ENCODE results near the gene UTP4.
A peak's percentile ranks its signal among the peaks of the same experiment; 100 is the strongest.

Gene UTP4

DNA sequence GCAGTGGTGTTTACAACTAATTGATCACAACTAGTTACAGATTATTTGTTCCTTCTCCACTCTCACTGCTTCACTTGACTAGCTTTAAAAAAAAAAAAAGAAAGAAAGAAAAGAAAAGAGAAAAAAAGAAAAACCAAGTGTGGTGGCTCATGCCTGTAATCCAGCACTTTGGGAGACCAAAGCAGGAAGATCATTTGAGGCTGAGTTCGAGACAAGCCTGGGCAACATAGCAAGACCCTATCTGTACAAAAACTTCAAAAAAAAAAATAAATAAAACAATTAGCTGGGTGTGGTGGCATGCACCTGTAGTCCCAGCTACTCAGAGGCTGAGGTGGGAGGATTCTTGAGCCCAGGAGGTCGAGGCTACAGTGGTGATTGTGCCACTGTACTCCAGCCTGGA, 58.7 kb downstream of the UTP4 start:
- no peak overlapping the region for H3K27ac ChIP-seq
- TF ChIP-seq, protein P1, sequence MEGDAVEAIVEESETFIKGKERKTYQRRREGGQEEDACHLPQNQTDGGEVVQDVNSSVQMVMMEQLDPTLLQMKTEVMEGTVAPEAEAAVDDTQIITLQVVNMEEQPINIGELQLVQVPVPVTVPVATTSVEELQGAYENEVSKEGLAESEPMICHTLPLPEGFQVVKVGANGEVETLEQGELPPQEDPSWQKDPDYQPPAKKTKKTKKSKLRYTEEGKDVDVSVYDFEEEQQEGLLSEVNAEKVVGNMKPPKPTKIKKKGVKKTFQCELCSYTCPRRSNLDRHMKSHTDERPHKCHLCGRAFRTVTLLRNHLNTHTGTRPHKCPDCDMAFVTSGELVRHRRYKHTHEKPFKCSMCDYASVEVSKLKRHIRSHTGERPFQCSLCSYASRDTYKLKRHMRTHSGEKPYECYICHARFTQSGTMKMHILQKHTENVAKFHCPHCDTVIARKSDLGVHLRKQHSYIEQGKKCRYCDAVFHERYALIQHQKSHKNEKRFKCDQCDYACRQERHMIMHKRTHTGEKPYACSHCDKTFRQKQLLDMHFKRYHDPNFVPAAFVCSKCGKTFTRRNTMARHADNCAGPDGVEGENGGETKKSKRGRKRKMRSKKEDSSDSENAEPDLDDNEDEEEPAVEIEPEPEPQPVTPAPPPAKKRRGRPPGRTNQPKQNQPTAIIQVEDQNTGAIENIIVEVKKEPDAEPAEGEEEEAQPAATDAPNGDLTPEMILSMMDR (conservative IDR thresholded peaks at IDR 0.05): no peak
- TF ChIP-seq ZFX (IDR thresholded peaks at IDR 0.05): no peak

DNA sequence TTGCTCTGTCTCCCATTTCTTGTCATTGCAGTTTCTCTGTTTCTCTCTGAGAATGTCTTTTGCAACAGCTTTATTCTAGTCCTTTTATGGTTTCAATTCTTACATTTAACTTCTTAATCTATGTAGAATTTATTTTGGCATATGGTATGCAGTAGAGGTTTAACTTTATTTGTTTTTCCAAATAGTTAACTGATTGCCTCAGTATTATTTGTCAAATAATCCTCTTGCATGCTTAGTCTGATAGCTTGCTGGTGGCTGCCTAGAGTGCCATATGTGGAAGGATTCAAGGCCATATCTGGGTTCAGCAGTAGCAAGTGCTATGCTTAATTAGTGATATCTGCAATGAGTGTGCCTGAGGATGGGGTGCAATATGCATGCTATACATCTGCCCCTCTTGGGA, 61.4 kb downstream of the UTP4 start:
- no peak for TF ChIP-seq ZFX (IDR thresholded peaks at IDR 0.05)
- H3K27ac ChIP-seq: no peak overlapping the region

DNA sequence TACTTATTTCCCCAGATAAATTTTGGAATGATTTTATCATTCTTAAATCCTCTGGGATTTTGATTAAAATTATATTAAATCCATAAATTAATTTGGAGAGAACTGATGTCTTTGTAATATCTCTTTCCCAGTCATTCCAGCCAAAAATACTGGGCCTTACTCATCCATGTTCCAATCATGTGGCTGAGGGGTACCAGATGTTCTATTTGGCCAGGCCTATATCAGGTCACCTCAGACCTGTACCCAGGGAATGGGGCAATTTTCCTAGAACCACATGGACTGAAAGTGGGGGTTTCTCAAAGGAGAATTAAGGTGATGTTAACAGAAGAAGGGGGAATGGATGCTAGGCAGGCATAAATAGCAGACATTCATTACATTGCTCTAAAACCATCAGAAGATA, 62.0 kb downstream of the UTP4 start:
- TF ChIP-seq ZFX (IDR thresholded peaks at IDR 0.05): no peak
- TF ChIP-seq, protein P1 (conservative IDR thresholded peaks at IDR 0.05): no peak
- H3K27ac ChIP-seq: no peak overlapping the region

DNA sequence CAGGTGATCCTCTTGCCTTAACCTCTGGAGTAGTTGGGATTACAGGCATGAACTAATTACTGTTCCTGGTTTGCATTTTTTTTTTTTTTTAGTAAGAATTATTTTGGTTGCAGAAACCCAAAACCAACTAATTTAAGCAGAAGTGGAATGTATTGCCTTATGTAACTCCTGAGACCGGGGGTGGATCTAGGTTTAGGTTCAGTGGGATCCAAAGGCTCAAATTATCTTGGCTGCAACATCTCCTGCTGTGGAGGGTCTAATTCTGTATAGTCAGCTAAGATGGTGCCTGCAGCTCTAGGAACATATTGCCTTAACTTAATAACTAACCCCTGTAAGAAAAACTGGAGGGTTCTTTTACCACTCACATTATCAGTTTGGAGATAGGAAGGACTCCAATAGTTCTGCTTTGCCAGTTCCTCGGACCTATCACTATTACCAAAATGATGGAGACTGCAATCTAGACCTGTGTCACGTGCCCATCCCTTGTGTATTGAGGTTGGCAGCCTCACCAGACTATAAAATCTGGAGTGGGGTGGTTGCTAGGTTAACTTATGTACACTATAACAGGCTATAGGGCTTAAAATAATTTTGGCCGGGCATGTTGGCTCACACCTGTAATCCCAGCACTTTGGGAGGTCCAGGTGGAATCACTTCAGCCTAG, 63.0 kb downstream of the UTP4 start:
- 0 out of 2 replicates have a peak overlapping the region, but pooled peaks have one; percentile 16 for H3K27ac ChIP-seq
- TF ChIP-seq, protein P1 (conservative IDR thresholded peaks at IDR 0.05): no peak
- no peak for TF ChIP-seq ZFX (IDR thresholded peaks at IDR 0.05)

DNA sequence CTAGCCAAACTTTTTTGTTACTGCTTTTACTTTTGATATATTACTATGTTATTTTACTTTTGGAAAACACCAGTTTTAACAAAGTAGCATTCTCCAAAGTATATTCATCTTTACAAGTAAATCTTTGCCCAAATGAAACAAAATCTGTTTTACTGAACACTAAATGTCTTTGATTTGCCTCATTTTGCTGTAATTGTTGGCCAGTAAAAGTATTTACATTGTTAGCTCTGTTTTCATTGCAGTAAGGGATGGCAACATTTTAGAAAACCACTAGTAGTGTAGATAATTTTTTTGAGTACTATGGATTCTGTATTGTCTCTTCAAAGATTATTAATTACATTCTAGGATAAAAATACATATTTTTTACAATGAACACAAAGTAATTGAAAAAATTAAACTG, 65.1 kb downstream of the UTP4 start:
- H3K27ac ChIP-seq: no peak overlapping the region

DNA sequence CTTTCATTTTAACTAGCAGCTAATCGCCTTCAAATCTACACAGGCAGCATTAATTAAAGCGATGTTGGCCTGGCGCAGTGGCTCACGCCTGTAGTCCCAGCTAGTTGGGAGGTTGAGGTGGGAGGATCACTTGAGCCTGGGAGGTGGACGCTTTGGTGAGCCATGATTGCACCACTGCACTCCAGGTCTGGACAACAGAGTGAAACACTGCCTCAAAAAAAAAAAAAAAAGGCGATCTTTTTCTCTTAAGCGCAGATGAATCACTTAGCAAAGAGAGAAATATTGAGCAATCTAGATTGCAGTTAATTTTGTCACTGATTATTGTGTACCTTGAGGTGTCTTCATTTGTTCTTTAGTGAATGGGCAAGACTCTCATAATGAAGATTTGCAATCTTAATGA, 66.9 kb downstream of the UTP4 start:
- TF ChIP-seq, protein P1 (conservative IDR thresholded peaks at IDR 0.05): no peak
- no peak for TF ChIP-seq ZFX (IDR thresholded peaks at IDR 0.05)
- H3K27ac ChIP-seq: no peak overlapping the region

More for the DNA sequence above, 65.1 kb downstream of the UTP4 start:
- TF ChIP-seq, protein P1 (conservative IDR thresholded peaks at IDR 0.05): no peak
- no peak for TF ChIP-seq ZFX (IDR thresholded peaks at IDR 0.05)

DNA sequence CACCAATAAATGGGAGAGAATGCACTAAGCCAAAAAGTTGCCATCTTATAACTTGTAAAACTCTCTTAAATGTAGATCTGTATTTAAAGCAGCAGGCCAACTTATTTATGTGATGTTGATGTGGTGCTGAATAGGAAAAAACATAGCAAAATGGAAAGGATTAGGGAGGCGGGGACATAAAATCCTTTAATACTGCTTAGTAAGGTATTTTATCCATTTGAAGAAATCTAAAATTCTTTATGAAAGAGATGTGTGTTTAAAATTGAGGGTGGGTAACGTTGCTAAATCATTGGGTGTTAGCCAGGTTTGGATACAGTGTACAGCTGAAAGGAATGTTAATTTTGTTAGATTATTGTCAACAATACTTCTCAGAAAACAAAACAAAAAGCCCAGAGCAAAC, 68.8 kb downstream of the UTP4 start:
- H3K27ac ChIP-seq: no peak overlapping the region
- TF ChIP-seq, protein P1 (conservative IDR thresholded peaks at IDR 0.05): no peak
- TF ChIP-seq ZFX (IDR thresholded peaks at IDR 0.05): no peak

DNA sequence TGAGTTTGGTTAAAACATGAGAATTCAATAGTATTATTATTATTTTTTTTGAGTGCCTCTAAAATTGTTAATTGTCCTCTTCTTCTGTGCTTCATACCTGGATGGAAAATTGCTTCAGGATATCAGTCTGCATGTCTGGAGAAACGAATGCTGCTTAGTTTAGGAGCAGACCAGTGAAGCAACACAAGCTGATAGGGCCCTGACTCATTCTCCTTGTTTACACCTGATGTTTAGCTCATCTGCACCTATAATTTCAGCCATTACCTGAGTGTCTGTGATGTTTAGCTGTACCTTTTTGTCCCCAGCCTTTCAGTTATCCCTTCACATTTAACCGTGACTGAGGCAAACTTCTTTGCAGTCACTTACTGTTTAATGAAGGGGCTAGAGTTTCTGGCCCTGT, 69.3 kb downstream of the UTP4 start:
- H3K27ac ChIP-seq: no peak overlapping the region
- TF ChIP-seq ZFX (IDR thresholded peaks at IDR 0.05): no peak
- TF ChIP-seq, protein P1 (conservative IDR thresholded peaks at IDR 0.05): no peak

All from C4-2B (cell line).